Measurements from ENCODE around the gene MOXD1. TPM values are rescaled to one million over a fixed set of nuclear protein-coding genes. Genes with fewer than 3 reads are reported as not detected.

MOXD1 gene
- total RNA-seq, 1 experiment from 2014 or later = 1.0 TPM

GRCh38 chr6:132392270-132392646, 9.0 kb downstream of the MOXD1 start:
- POLR2A ChIA-PET = no interaction called here
- no peak overlapping the region for H3K4me3 ChIP-seq (replicated peaks in 1 of 2; ENCODE audit: low read depth in 1 of 2, low read length in 2 of 2)
- RAD21 ChIA-PET (ENCODE audit: low non-redundant PET in 1 of 2, low total read pairs in 2 of 2, uncharacterized antibody in 2 of 2, unreplicated experiment in 2 of 2) = no interaction called here
- H3K27ac ChIP-seq (ENCODE audit: low read depth, low read length) = no peak overlapping the region
- H3K27me3 ChIP-seq (ENCODE audit: insufficient read depth, low read length) = no peaks in the 10 kb centered on the region
- ATAC-seq (no peak), DNase-seq (ENCODE audit: low read depth, low spot score) (no peak)
- H4K20me1 ChIP-seq (ENCODE audit: insufficient read depth) = no peaks in the 10 kb centered on the region
- CTCF ChIA-PET = interaction anchor here (0.7 to 2.2 kb wide), 9 partner anchors 9 to 467 kb away, joined by 3 to 15 read pairs (median 5); no protein-coding TSS in a partner anchor
- H3K4me2 ChIP-seq (ENCODE audit: low read length) = no peak overlapping the region
- no peaks in the 10 kb centered on the region for H3K9me3 ChIP-seq (ENCODE audit: control insufficient read depth in 1 of 2, insufficient read depth in 1 of 2, low read depth in 1 of 2, low read length in 2 of 2)
- no peak for TF ChIP-seq SIN3A (IDR thresholded peaks at IDR 0.05; ENCODE audit: low read depth)
- no peak for TF ChIP-seq RAD21 (IDR thresholded peaks at IDR 0.05; ENCODE audit: low read depth)
- TF ChIP-seq ELF1 (IDR thresholded peaks at IDR 0.05; ENCODE audit: borderline replicate concordance, low read depth) = no peak
- no peak for TF ChIP-seq TCF7L2 (IDR thresholded peaks at IDR 0.05; ENCODE audit: borderline replicate concordance, extremely low read depth, insufficient read depth, insufficient read length)
- no peak for TF ChIP-seq SP1 (IDR thresholded peaks at IDR 0.05; ENCODE audit: low read depth)
- TF ChIP-seq, protein P1, sequence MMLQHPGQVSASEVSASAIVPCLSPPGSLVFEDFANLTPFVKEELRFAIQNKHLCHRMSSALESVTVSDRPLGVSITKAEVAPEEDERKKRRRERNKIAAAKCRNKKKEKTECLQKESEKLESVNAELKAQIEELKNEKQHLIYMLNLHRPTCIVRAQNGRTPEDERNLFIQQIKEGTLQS (IDR thresholded peaks at IDR 0.05) = no peak
- no peak for TF ChIP-seq JUND (IDR thresholded peaks at IDR 0.05)
- no peak for TF ChIP-seq CEBPB (IDR thresholded peaks at IDR 0.05; ENCODE audit: low read depth)
- TF ChIP-seq CBX3 (IDR thresholded peaks at IDR 0.05; ENCODE audit: low read depth) = no peak
- TF ChIP-seq EZH2 (IDR thresholded peaks at IDR 0.05) = no peak
- TF ChIP-seq ZNF274 (IDR thresholded peaks at IDR 0.05; ENCODE audit: low read depth, low read length) = no peak
- TF ChIP-seq POLR2AphosphoS5 (IDR thresholded peaks at IDR 0.05; ENCODE audit: low read depth, low read length) = no peak
- no peak for TF ChIP-seq CTCF (IDR thresholded peaks at IDR 0.05 in 2 of 3, conservative IDR thresholded peaks at IDR 0.05 in 1 of 3; ENCODE audit: borderline replicate concordance in 1 of 3, insufficient read depth in 1 of 3, low read depth in 2 of 3, low read length in 2 of 3)
- TF ChIP-seq FOSL1 (IDR thresholded peaks at IDR 0.05; ENCODE audit: low read depth) = no peak
- no peak for TF ChIP-seq EZH2phosphoT487 (IDR thresholded peaks at IDR 0.05; ENCODE audit: borderline replicate concordance)
- no peak for TF ChIP-seq POLR2A (IDR thresholded peaks at IDR 0.05; ENCODE audit: borderline replicate concordance, extremely low read depth, insufficient read depth, insufficient read length)
- TF ChIP-seq YY1 (IDR thresholded peaks at IDR 0.05; ENCODE audit: extremely low read depth, insufficient replicate concordance, low read depth, low read length) = no peak
- no peak for TF ChIP-seq MAX (IDR thresholded peaks at IDR 0.05)
- TF ChIP-seq SRF (IDR thresholded peaks at IDR 0.05; ENCODE audit: low read depth) = no peak
- intact Hi-C loops (cut with micrococcal nuclease) = loop anchor here (2.0 to 5.0 kb wide), 2 partner anchors 90 to 91 kb away; no protein-coding TSS in a partner anchor
- no TSS peak for BruUV-seq (replicated peaks)
- no peaks in the 10 kb centered on the region for H3K36me3 ChIP-seq (ENCODE audit: control insufficient read depth in 1 of 2, insufficient read depth in 2 of 2, low read length in 2 of 2)
- H3K79me2 ChIP-seq (ENCODE audit: insufficient read depth, low read length) = no peaks in the 10 kb centered on the region
- H3K9me2 ChIP-seq (ENCODE audit: insufficient read depth) = no peaks in the 10 kb centered on the region
- H3K4me1 ChIP-seq (ENCODE audit: control insufficient read depth in 1 of 2, insufficient read depth in 2 of 2, low read length in 2 of 2) = no peaks in the 10 kb centered on the region
- peak overlapping the region; percentile 50 for H2AFZ ChIP-seq (ENCODE audit: low read depth, low read length, poor library complexity, severe bottlenecking)
- H3K9ac ChIP-seq (ENCODE audit: low read length) = no peak overlapping the region

All from HCT116 (cell line).